Progenitor cell of endocrine pancreas (in vitro differentiated cells): ENCODE measurements around the gene TCF3. TPM values are rescaled to one million over a fixed set of nuclear protein-coding genes. Genes with fewer than 3 reads are reported as not detected.

Experiments used
- DNase-seq: peaks from one replicate; pipeline ENCODE4 v3.0.0; 2021; ENCODE audit warnings: low spot score; ENCODE audit not compliant: unreplicated experiment
- H3K27ac Mint-ChIP-seq: 2 replicates; pipeline ENCODE4 v1.8.0; 2021; ENCODE audit warnings: mild to moderate bottlenecking, moderate library complexity, mixed read lengths
- H3K27me3 Mint-ChIP-seq: 2 replicates; pipeline ENCODE4 v1.8.0; 2021; ENCODE audit warnings: mixed read lengths
- H3K36me3 Mint-ChIP-seq: 2 replicates; pipeline ENCODE4 v1.8.0; 2022; ENCODE audit warnings: mixed read lengths; ENCODE audit not compliant: insufficient read depth
- H3K4me1 Mint-ChIP-seq: 2 replicates; pipeline ENCODE4 v1.8.0; 2021; ENCODE audit warnings: low read depth, mixed read lengths
- H3K4me3 Mint-ChIP-seq: 2 replicates; pipeline ENCODE4 v1.8.0; 2021; ENCODE audit warnings: low read depth, mild to moderate bottlenecking, moderate library complexity, mixed read lengths
- H3K9me3 Mint-ChIP-seq: 2 replicates; pipeline ENCODE4 v1.8.0; 2021; ENCODE audit warnings: low read depth, mixed read lengths
- total RNA-seq: library from RNA; stranded (reverse); gene quantifications from 2 replicates; pipeline ENCODE4 v1.2.1, GENCODE V29; 2021
- TF ChIP-seq, protein P1 (sequence below): fragments of 200-600 bp; sonication (generic); IDR thresholded peaks from one replicate; pipeline ENCODE4 v1.5.0; 2021; ENCODE audit warnings: antibody characterized with exemption, mild to moderate bottlenecking; ENCODE audit not compliant: unreplicated experiment

Gene TCF3
- total RNA-seq, 1 donor from 2014 or later, result 318 TPM

DNA sequence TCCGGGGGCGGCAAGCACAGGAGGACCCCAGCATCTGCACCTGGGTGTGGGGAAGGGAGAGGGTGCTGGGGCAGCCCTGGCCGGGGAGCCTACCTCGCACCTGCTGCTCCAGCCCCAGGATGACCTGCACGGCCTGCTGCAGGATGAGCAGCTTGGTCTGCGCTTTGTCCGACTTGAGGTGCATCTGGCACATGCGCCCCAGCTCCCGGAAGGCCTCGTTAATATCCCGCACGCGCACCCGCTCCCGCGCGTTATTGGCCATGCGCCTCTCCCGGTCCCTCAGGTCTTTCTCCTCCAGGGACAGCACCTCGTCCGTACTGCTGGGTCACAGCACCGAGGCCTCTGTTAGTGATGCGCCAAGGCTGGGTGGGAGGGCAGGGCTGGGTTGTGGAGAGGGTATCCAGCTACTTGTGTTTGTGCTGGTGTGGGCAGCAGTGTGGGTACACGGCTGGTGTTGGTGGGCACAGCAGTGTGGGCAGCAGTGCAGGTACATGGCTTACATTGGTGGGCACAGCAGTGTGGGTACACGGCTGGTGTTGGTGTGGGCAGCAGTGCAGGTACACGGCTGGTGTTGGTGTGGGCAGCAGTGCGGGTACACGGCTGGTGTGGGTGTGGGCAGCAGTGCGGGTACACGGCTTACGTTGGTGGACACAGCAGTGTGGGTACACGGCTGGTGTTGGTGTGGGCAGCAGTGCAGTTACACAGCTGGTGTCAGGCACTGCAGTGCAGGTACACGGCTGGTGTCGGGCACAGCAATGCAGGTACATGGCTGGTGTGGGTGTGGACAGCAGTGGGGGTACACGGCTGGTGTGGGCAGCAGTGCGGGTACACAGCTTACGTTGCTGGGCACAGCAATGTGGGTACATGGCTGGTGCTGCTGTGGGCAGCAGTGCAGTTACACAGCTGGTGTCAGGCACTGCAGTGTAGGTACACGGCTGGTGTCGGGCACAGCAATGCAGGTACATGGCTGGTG, 40.0 kb downstream of the TCF3 start:
- no peaks in the 10 kb centered on the region for H3K4me1 Mint-ChIP-seq
- no peaks in the 10 kb centered on the region for H3K27me3 Mint-ChIP-seq
- peaks cover 23% of the 10 kb centered on the region for H3K36me3 Mint-ChIP-seq
- TF ChIP-seq, protein P1, sequence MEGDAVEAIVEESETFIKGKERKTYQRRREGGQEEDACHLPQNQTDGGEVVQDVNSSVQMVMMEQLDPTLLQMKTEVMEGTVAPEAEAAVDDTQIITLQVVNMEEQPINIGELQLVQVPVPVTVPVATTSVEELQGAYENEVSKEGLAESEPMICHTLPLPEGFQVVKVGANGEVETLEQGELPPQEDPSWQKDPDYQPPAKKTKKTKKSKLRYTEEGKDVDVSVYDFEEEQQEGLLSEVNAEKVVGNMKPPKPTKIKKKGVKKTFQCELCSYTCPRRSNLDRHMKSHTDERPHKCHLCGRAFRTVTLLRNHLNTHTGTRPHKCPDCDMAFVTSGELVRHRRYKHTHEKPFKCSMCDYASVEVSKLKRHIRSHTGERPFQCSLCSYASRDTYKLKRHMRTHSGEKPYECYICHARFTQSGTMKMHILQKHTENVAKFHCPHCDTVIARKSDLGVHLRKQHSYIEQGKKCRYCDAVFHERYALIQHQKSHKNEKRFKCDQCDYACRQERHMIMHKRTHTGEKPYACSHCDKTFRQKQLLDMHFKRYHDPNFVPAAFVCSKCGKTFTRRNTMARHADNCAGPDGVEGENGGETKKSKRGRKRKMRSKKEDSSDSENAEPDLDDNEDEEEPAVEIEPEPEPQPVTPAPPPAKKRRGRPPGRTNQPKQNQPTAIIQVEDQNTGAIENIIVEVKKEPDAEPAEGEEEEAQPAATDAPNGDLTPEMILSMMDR, result no peak
- H3K4me3 Mint-ChIP-seq, result no peak overlapping the region
- no peak for DNase-seq
- no peak overlapping the region for H3K27ac Mint-ChIP-seq
- no peaks in the 10 kb centered on the region for H3K9me3 Mint-ChIP-seq

DNA sequence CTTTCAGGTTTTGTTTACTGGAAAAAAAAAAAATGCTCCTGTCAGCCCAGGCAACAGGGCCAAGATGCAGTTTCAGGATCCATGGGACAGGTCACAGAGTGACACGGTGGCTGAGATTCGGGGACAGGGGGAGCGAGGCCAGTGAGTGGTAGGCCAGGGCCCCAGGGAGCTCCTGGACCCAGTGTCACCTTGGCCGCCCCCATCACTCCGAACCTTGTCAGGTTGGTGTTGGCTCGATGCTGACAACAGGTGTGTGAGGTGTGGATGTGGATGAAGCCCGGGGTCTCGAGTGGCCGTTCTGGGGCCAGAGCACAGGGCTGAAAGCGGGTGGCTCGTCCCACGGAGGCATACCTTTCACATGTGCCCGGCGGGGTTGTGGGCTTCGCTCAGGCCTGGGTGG, 41.1 kb downstream of the TCF3 start:
- no peak for DNase-seq

DNA sequence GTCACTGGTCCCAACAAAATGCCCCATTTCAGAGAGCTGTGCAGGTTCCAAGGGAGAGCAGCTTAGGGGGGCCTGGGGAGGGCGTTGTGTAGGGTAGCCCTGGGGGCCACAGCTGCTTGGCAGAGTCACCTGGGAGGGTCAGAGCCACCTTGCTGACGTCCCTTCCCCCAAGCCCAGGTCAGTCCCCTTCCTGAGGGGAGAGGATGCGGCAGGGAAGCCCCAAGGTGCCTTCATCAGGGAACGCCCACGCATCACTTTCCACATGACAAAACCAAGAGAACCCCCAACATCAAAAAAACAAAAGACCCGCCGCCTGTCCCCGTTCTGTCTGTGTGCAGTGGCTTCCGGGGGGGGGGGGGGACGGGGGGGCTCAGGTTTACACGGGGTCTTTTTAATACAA, 41.8 kb downstream of the TCF3 start:
- H3K27me3 Mint-ChIP-seq, result no peaks in the 10 kb centered on the region
- H3K4me3 Mint-ChIP-seq, result no peak overlapping the region
- no peaks in the 10 kb centered on the region for H3K9me3 Mint-ChIP-seq
- H3K36me3 Mint-ChIP-seq, result peaks cover 14% of the 10 kb centered on the region
- H3K4me1 Mint-ChIP-seq, result peaks cover 5% of the 10 kb centered on the region
- no peak overlapping the region for H3K27ac Mint-ChIP-seq
- TF ChIP-seq, protein P1, result no peak
- DNase-seq, result no peak

More for the DNA sequence above, 41.1 kb downstream of the TCF3 start:
- H3K36me3 Mint-ChIP-seq, result peaks cover 18% of the 10 kb centered on the region
- TF ChIP-seq, protein P1, result no peak
- no peak overlapping the region for H3K27ac Mint-ChIP-seq
- no peak overlapping the region for H3K4me3 Mint-ChIP-seq
- no peaks in the 10 kb centered on the region for H3K9me3 Mint-ChIP-seq
- H3K27me3 Mint-ChIP-seq, result no peaks in the 10 kb centered on the region
- peaks cover 1% of the 10 kb centered on the region for H3K4me1 Mint-ChIP-seq

DNA sequence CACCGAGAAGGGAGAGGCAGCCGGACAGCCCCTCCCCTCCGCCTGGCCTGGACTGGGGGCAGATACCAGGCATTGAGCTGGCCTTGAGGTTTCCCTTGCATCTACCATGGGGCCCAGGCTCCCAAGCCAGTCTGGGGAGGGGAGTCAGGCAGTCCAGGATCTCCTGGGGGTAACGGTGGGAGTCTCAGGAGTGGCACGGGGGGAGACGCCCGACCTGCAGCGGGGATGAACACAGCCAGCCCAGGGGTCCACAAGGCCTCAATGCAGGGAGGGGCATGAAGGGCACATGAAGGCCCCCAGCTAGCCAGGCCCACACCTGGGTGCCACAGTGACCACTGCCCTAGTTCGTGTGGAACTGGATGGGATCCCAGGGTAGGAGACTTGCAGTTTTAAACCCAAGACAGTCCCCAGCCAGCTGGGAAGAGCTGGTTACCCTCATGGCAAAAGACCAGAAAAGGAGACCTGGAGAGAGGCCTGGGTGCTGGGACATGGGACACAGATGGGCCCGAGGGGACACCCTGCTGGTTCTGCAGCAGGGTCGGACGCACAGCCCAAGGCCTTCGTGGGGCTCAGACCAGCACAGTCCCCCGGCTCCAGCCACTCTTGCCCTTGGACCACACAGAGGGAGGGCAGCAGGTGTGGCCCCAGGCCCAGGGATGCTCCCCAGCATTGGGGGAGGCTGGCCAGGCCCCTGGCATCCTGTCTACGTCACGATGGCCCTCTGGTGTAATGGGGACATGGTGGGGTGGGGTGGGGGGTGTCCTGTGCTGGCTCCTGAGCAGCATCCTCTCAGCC, 42.5 kb downstream of the TCF3 start:
- TF ChIP-seq, protein P1, result no peak
- DNase-seq, result no peak
- Mint-ChIP-seq H3K27ac (no peak overlapping the region), H3K27me3 (no peaks in the 10 kb centered on the region), H3K36me3 (peaks cover 12% of the 10 kb centered on the region), H3K4me1 (peaks cover 6% of the 10 kb centered on the region), H3K9me3 (no peaks in the 10 kb centered on the region), H3K4me3 (no peak overlapping the region)

DNA sequence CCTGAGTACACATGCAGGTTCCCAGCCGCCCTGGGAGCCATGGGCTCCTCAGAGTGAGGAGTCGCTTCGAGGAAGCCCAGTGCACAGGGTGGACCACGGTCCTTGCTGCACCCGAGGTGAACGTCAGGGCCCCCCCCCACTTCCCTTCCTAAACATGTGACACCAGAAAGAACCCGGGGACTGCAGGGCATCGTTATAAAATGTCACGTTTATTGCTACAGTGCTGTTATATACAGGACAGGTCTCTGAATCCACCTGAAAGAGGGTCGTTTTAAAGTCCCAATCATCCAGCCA, 43.4 kb downstream of the TCF3 start:
- DNase-seq, result no peak

More for the DNA sequence above, 43.4 kb downstream of the TCF3 start:
- Mint-ChIP-seq H3K4me1 (peaks cover 11% of the 10 kb centered on the region), H3K27ac (no peak overlapping the region), H3K9me3 (no peaks in the 10 kb centered on the region), H3K36me3 (peaks cover 8% of the 10 kb centered on the region), H3K4me3 (no peak overlapping the region), H3K27me3 (no peaks in the 10 kb centered on the region)
- TF ChIP-seq, protein P1, result no peak
